Activated naive CD8-positive, alpha-beta T cell treated with anti-CD3 and anti-CD28 coated beads, Interleukin-2, amount 10 ng/mL, durations not matched to agents 7 days and 5 days (primary cell): ENCODE results near the gene MMP7. TPM values are rescaled to one million over a fixed set of nuclear protein-coding genes. Genes with fewer than 3 reads are reported as not detected.
"Not testable (repeated sequence)": the region's sequence is repeated elsewhere in the genome, so short reads cannot be mapped to it uniquely, and the experiment has no call there.

ENCODE experiments used
- ATAC-seq: fragments of 150-1000 bp; cut with Tn5 transposase; one replicate; pipeline ENCODE4 v1.10.0; 2021; ENCODE audit warnings: low read depth, moderate library complexity
- POLR2A ChIA-PET: fragments of 350-600 bp; sonication (Branson Sonifier 250); formaldehyde crosslinking; loops from one replicate; lab custom pipeline; 2021; ENCODE audit warnings: antibody characterized with exemption; lab: Charles Lee
- DNase-seq: peaks from one replicate; pipeline ENCODE4 v3.0.0; 2021
- H3K27ac Mint-ChIP-seq: one replicate; pipeline ENCODE4 v1.8.0; 2022; ENCODE audit warnings: mild to moderate bottlenecking, mixed read lengths
- H3K27me3 Mint-ChIP-seq: one replicate; pipeline ENCODE4 v1.8.0; 2022; ENCODE audit warnings: mild to moderate bottlenecking, moderate library complexity, mixed read lengths
- H3K36me3 Mint-ChIP-seq: one replicate; pipeline ENCODE4 v1.8.0; 2021; ENCODE audit warnings: mild to moderate bottlenecking, mixed read lengths
- H3K4me1 Mint-ChIP-seq: one replicate; pipeline ENCODE4 v1.8.0; 2021; ENCODE audit warnings: mixed read lengths
- H3K4me3 Mint-ChIP-seq: one replicate; pipeline ENCODE4 v1.8.0; 2022; ENCODE audit warnings: mild to moderate bottlenecking, moderate library complexity, mixed read lengths
- H3K9me3 Mint-ChIP-seq: one replicate; pipeline ENCODE4 v1.8.0; 2021; ENCODE audit warnings: mixed read lengths
- total RNA-seq, 2 experiments: library from RNA; stranded (reverse); gene quantifications; one replicate each; pipeline ENCODE4 v1.2.3, GENCODE V29; 2021

MMP7 gene
- total RNA-seq, 2 experiments from 2014 or later = not detected

DNA sequence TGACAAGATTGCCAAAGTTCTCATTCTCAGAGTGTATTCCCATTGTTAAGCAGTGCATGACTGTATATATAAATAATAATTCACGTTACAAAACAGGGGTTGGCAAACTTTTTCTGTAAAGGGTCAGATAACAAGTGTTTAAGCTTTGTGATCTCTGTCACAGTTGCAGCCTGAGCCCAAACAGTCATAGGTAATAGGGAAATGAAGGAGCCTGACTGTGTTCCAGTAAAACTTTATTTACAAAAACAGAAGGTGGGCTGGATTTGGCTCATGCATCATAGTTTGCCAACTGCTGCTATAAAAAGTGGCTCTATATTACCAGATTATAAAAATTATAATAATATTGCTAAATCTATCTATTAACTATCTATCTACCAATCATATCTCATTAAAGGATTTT lies 3.5 kb downstream of the MMP7 start:
- POLR2A ChIA-PET = no interaction called here

GRCh38 chr11:102523887-102524286 lies 6.7 kb downstream of the MMP7 start:
- Mint-ChIP-seq H3K27ac (no peak overlapping the region), H3K9me3 (no peaks in the 10 kb centered on the region), H3K36me3 (no peaks in the 10 kb centered on the region), H3K4me3 (no peak overlapping the region), H3K27me3 (peaks cover 18% of the 10 kb centered on the region), H3K4me1 (peaks cover 6% of the 10 kb centered on the region)
- ATAC-seq (no peak), DNase-seq (no peak)
- POLR2A ChIA-PET = no interaction called here

More for the DNA sequence above, 3.5 kb downstream of the MMP7 start:
- Mint-ChIP-seq H3K27me3 (peaks cover 4% of the 10 kb centered on the region), H3K36me3 (no peaks in the 10 kb centered on the region), H3K4me1 (peaks cover 6% of the 10 kb centered on the region), H3K4me3 (no peak overlapping the region), H3K9me3 (no peaks in the 10 kb centered on the region), H3K27ac (no peak overlapping the region)
- ATAC-seq (no peak), DNase-seq (no peak)

GRCh38 chr11:102523189-102523570 lies 7.4 kb downstream of the MMP7 start:
- DNase-seq (no peak), ATAC-seq (no peak)
- no peak overlapping the region for H3K4me3 Mint-ChIP-seq
- H3K4me1 Mint-ChIP-seq = peaks cover 6% of the 10 kb centered on the region
- H3K27ac Mint-ChIP-seq = no peak overlapping the region
- no peaks in the 10 kb centered on the region for H3K36me3 Mint-ChIP-seq
- H3K27me3 Mint-ChIP-seq = peaks cover 18% of the 10 kb centered on the region
- POLR2A ChIA-PET = no interaction called here
- no peaks in the 10 kb centered on the region for H3K9me3 Mint-ChIP-seq

DNA sequence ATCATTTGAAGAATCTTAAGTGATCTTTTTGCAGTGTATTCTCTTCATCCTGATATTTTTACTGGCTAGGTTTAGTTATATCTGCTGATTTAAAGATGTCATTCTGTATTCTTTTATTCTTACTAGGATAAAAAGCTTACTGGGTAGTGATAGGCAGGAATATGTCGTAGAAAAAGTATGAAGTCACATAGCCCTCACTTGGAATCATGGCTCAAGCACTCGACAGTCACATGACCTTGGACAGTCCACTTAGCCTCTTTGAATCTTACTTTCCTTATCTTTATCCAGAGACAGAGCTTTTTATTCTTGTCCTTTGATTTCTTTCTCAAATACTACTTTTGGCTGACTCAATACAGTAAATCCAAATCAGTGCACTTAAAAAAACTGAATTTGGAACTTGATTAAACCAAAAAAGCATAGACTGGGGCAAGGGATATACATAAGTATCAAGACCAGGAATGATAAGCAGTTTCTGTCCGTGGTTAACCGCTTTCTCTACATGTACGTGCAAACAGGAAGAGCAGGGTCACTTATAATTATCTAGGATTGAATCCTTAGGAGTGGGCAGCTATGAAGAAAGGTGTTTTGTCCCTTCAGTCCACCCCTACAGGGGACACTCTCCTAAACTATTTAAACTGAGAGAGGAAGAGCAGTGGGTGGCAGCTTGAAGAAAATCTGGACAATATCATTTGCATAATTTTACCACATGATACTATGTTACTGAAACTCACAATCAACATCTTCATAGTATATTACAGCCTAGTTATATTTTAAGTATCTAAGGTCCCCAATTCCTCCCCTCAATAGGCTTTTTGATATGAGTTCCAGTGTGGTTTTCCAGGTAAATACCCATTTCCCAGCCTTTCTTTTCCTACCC lies 8.0 kb downstream of the MMP7 start:
- POLR2A ChIA-PET = no interaction called here
- Mint-ChIP-seq H3K4me1 (peaks cover 6% of the 10 kb centered on the region), H3K27ac (no peak overlapping the region), H3K27me3 (peaks cover 18% of the 10 kb centered on the region), H3K9me3 (no peaks in the 10 kb centered on the region), H3K4me3 (no peak overlapping the region), H3K36me3 (no peaks in the 10 kb centered on the region)
- no peak for DNase-seq
- no peak for ATAC-seq

GRCh38 chr11:102521121-102521520 lies 9.4 kb downstream of the MMP7 start:
- POLR2A ChIA-PET = no interaction called here
- no peak for DNase-seq
- peaks cover 20% of the 10 kb centered on the region for H3K27me3 Mint-ChIP-seq
- no peaks in the 10 kb centered on the region for H3K9me3 Mint-ChIP-seq
- H3K27ac Mint-ChIP-seq = no peak overlapping the region
- no peaks in the 10 kb centered on the region for H3K36me3 Mint-ChIP-seq
- no peak for ATAC-seq
- H3K4me3 Mint-ChIP-seq = no peak overlapping the region
- H3K4me1 Mint-ChIP-seq = peaks cover 6% of the 10 kb centered on the region

GRCh38 chr11:102520514-102520913 lies 10.0 kb downstream of the MMP7 start:
- H3K27me3 Mint-ChIP-seq = peaks cover 20% of the 10 kb centered on the region
- H3K4me1 Mint-ChIP-seq = peaks cover 6% of the 10 kb centered on the region
- H3K27ac Mint-ChIP-seq = no peak overlapping the region

GRCh38 chr11:102518296-102519094 lies 12.1 kb downstream of the MMP7 start:
- H3K9me3 Mint-ChIP-seq = no peaks in the 10 kb centered on the region
- no peak overlapping the region for H3K27ac Mint-ChIP-seq
- DNase-seq (no peak), ATAC-seq (no peak)
- peaks cover 6% of the 10 kb centered on the region for H3K4me1 Mint-ChIP-seq
- POLR2A ChIA-PET = no interaction called here
- no peaks in the 10 kb centered on the region for H3K36me3 Mint-ChIP-seq
- no peak overlapping the region for H3K4me3 Mint-ChIP-seq
- H3K27me3 Mint-ChIP-seq = peaks cover 26% of the 10 kb centered on the region

More at GRCh38 chr11:102520514-102520913, 10.0 kb downstream of the MMP7 start:
- POLR2A ChIA-PET = no interaction called here
- DNase-seq (no peak), ATAC-seq (no peak)
- H3K36me3 Mint-ChIP-seq = no peaks in the 10 kb centered on the region
- H3K9me3 Mint-ChIP-seq = no peaks in the 10 kb centered on the region
- H3K4me3 Mint-ChIP-seq = no peak overlapping the region

- POLR2A ChIA-PET = no interaction called here
- no peaks in the 10 kb centered on the region for H3K36me3 Mint-ChIP-seq
- H3K4me1 Mint-ChIP-seq = peaks cover 6% of the 10 kb centered on the region
- ATAC-seq = no peak
- H3K9me3 Mint-ChIP-seq = no peaks in the 10 kb centered on the region
- no peak overlapping the region for H3K4me3 Mint-ChIP-seq
- no peak overlapping the region for H3K27ac Mint-ChIP-seq
- DNase-seq = no peak
- H3K27me3 Mint-ChIP-seq = peaks cover 26% of the 10 kb centered on the region
Observed at GRCh38 chr11:102517670-102518069, 12.9 kb downstream of the MMP7 start.

- Mint-ChIP-seq H3K4me1 (no peaks in the 10 kb centered on the region), H3K27ac (no peak overlapping the region), H3K36me3 (no peaks in the 10 kb centered on the region), H3K27me3 (peaks cover 16% of the 10 kb centered on the region), H3K4me3 (no peak overlapping the region), H3K9me3 (no peaks in the 10 kb centered on the region)
- DNase-seq (no peak), ATAC-seq (no peak)
- POLR2A ChIA-PET = no interaction called here
Observed at GRCh38 chr11:102516179-102516578, 14.4 kb downstream of the MMP7 start.

- no peaks in the 10 kb centered on the region for H3K36me3 Mint-ChIP-seq
- no peak overlapping the region for H3K4me3 Mint-ChIP-seq
- POLR2A ChIA-PET = no interaction called here
- ATAC-seq = no peak
- H3K27ac Mint-ChIP-seq = no peak overlapping the region
- H3K9me3 Mint-ChIP-seq = no peaks in the 10 kb centered on the region
- DNase-seq = no peak
- H3K4me1 Mint-ChIP-seq = no peaks in the 10 kb centered on the region
- peaks cover 8% of the 10 kb centered on the region for H3K27me3 Mint-ChIP-seq
Observed at GRCh38 chr11:102513869-102514268, 16.7 kb downstream of the MMP7 start.

DNA sequence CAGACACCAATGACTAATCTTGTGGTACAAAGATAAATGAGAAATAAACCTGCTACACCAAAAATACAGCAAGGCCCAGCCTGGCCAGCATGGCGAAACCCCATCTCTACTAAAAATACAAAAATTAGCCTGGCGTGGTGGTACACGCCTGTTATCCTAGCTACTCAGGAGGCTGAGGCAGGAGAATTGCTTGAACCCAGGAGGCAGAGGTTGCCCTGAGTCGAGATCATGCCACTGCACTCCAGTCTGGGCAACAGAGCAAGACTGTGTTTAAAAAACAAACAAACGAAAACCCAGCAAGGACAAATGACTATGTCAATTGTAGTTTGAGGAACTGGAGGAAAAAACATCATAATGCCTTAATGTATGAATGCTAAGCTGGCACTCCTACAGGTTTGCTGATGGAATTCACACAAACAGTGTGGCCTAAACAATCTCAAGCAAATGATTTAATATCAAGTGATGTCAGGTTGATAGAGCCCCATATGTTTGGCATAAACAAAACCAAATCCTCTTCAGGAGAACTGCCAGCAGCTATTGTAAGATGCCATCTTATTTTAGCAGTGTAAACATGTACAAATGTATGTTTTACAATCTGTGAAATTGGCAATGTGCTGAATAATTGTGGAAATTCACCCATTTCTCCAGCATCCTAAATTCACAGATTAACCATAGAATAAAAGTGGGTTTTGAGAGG lies 20.0 kb downstream of the MMP7 start:
- DNase-seq (no peak), ATAC-seq (no peak)
- H3K27me3 Mint-ChIP-seq = peaks cover 15% of the 10 kb centered on the region
- POLR2A ChIA-PET = interaction anchor here (0.6 kb wide), 1 partner anchor 116 kb away, joined by 6 read pairs; no protein-coding TSS in a partner anchor
- no peaks in the 10 kb centered on the region for H3K36me3 Mint-ChIP-seq
- H3K4me3 Mint-ChIP-seq = no peak overlapping the region
- H3K27ac Mint-ChIP-seq = no peak overlapping the region
- H3K9me3 Mint-ChIP-seq = no peaks in the 10 kb centered on the region
- no peaks in the 10 kb centered on the region for H3K4me1 Mint-ChIP-seq

DNA sequence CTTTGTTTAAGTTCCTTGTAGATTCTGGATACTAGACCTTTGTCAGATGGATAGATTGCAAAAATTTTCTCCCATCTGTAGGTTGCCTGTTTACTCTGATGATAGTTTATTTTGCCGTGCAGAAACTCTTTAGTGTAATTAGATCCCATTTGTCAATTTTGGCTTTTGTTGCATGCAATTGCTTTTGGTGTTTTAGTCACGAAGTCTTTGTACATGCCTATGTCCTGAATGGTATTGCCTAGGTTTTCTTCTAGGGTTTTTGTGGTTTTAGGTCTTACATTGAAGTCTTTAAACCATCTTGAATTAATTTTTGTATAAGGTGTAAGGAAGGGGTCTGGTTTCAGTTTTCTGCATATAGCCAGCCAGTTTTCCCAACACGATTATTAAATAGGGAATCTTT lies 27.7 kb downstream of the MMP7 start:
- H3K36me3 Mint-ChIP-seq, DNase-seq, POLR2A ChIA-PET, H3K4me3 Mint-ChIP-seq, H3K4me1 Mint-ChIP-seq, ATAC-seq, H3K27ac Mint-ChIP-seq, H3K9me3 Mint-ChIP-seq: not testable (repeated sequence)
- H3K27me3 Mint-ChIP-seq = peaks cover 32% of the 10 kb centered on the region

GRCh38 chr11:102500829-102501228 lies 29.7 kb downstream of the MMP7 start:
- no peak for ATAC-seq
- POLR2A ChIA-PET = no interaction called here
- Mint-ChIP-seq H3K9me3 (peaks cover 1% of the 10 kb centered on the region), H3K36me3 (no peaks in the 10 kb centered on the region), H3K4me3 (no peak overlapping the region), H3K27me3 (peaks cover 27% of the 10 kb centered on the region), H3K27ac (no peak overlapping the region), H3K4me1 (peaks cover under 1% of the 10 kb centered on the region)
- no peak for DNase-seq
